ENCODE measurements around the gene PMP22. TPM values are rescaled to one million over a fixed set of nuclear protein-coding genes. Genes with fewer than 3 reads are reported as not detected.

The PMP22 gene
- total RNA-seq, 2 donors from 2014 or later, result not detected

DNA sequence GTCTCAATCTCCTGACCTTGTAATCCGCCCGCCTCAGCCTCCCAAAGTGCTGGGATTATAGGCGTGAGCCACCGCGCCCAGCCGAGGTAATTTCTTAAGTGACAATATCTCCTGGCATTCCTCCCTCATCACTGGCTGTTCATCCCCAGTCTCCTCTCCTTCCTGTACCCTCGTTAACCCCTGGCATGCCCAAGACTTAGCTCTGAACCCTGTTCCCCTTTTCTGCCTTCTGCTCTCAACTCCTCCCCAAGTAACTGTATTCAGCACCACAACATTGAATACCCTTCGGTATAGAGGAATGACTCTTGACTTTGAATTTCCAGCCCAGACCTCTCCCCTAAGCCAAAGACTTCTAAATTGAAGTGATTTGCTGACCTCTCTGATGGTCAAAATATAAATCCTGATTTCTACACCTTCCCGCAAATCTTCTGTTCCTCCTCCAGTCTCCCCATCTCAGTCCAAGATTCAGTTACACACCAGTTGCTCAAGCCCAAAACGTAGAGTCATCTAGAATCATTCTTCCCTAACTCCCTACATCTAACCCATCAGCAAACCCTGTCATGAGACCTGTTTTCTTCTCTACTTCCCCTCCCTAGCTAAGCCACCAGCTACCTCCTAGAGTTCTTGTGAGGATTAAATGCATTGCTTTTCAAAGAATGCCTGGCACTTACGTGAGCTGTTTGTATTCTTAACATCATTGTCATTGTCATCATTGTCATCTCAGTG, 14.8 kb downstream of the PMP22 start:
- no peak for ATAC-seq (replicated peaks)
- Mint-ChIP-seq H3K9me3 (no peaks in the 10 kb centered on the region), H3K27ac (no peak overlapping the region), H3K4me3 (no peak overlapping the region), H3K36me3 (ENCODE audit: low read depth) (no peaks in the 10 kb centered on the region), H3K4me1 (no peaks in the 10 kb centered on the region), H3K27me3 (peaks cover 18% of the 10 kb centered on the region)

DNA sequence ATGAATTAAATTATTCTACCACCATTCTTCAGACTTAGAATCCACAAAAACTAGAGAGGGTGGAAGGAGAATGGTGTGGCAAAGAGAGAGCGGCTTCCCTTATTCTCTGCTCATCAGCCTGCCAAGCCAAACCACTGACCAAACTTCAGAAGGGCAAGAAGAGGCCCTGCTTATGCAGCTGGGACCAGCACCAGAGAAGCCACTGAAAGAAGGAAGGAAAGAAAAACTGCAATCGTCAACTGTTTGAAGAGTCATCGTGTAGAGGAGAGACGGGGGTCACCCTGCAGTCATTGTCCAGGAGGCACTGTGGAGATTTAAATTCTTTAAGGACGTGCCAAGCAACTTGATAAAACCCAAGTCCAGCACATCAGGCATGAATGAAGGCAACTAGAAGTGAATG, 15.6 kb downstream of the PMP22 start:
- ATAC-seq (replicated peaks), result no peak
- Mint-ChIP-seq H3K27ac (no peak overlapping the region), H3K4me3 (no peak overlapping the region), H3K4me1 (no peaks in the 10 kb centered on the region), H3K9me3 (no peaks in the 10 kb centered on the region), H3K36me3 (ENCODE audit: low read depth) (no peaks in the 10 kb centered on the region), H3K27me3 (peaks cover 17% of the 10 kb centered on the region)

DNA sequence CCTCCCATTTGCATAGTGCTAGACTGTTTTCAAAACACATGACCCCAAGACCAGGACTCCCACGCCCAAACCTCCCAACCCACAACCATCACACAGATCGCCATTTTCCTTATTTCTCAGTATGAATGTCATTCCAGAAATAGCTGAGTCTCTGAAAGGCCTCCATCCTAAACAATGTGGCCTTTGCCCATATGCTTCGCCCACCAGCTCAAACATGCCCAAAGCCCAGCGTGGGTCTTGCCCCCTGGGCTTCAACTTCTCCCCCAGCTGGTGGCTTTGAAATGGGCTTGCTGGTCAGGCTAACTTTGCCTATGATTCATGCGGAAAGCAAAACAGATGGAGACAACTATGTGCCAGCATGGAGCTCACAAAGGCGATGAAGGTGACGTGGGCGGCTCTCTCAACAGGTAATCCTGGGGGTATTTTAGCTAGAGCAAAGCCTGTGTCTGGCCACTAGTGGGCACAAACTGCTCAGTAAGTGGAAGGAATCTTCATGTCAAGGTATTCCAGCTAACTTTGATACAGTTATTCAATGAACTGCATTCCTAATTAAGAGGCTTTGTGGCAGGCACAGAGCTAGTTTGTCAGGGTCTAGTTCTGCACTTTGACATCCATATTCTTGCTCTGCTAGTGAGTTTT, 17.1 kb downstream of the PMP22 start:
- peaks cover 7% of the 10 kb centered on the region for H3K27me3 Mint-ChIP-seq
- no peak for ATAC-seq (replicated peaks)
- H3K4me3 Mint-ChIP-seq, result no peak overlapping the region
- no peak overlapping the region for H3K27ac Mint-ChIP-seq
- no peaks in the 10 kb centered on the region for H3K36me3 Mint-ChIP-seq (ENCODE audit: low read depth)
- no peaks in the 10 kb centered on the region for H3K4me1 Mint-ChIP-seq
- no peaks in the 10 kb centered on the region for H3K9me3 Mint-ChIP-seq

DNA sequence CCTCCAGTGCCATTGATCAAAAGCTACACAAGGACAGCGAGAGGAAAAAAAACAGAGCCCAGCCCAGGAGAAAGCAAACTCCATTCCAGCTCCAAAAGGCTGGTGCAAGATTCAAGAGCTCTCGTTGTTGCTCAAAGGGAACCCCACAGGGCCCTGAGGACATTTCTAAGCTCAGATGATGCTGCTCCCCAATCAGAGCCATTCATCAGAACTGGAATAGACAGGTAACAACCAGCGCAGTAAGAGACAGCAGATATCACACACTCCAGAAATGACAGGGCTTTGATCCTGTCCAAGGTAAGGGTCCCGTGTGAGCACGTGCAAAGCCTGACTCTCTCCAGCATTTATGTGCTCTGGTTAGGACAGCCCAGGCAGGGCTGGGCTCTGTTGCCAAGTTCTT, 20.1 kb downstream of the PMP22 start:
- ATAC-seq (replicated peaks), result no peak
- H3K9me3 Mint-ChIP-seq, result no peaks in the 10 kb centered on the region
- H3K4me3 Mint-ChIP-seq, result no peak overlapping the region
- H3K27me3 Mint-ChIP-seq, result peaks cover 15% of the 10 kb centered on the region
- no peaks in the 10 kb centered on the region for H3K4me1 Mint-ChIP-seq
- H3K27ac Mint-ChIP-seq, result no peak overlapping the region
- H3K36me3 Mint-ChIP-seq (ENCODE audit: low read depth), result no peaks in the 10 kb centered on the region

DNA sequence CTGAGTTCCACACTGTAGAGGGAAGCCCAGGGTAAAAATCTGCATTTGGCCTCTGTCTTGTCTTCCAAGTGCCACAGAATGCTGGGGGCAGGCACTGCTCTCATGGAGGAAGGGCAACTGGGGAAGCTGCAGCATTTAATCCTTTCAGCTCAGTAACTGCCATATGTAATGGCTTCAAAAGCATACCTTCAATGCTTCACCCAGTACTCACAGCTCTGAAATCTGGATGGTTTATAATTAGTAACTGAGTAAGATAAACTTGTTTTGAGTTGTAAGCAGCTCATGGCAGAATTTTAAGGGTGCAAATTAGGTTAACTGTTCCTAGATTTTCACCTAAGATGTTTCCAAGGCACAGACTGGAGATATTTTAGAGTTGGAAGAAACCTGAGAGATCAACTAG, 24.5 kb downstream of the PMP22 start:
- no peak overlapping the region for H3K4me3 Mint-ChIP-seq
- no peak overlapping the region for H3K27ac Mint-ChIP-seq
- no peaks in the 10 kb centered on the region for H3K9me3 Mint-ChIP-seq
- H3K36me3 Mint-ChIP-seq (ENCODE audit: low read depth), result no peaks in the 10 kb centered on the region
- peaks cover 27% of the 10 kb centered on the region for H3K27me3 Mint-ChIP-seq
- H3K4me1 Mint-ChIP-seq, result no peaks in the 10 kb centered on the region
- no peak for ATAC-seq (replicated peaks)

DNA sequence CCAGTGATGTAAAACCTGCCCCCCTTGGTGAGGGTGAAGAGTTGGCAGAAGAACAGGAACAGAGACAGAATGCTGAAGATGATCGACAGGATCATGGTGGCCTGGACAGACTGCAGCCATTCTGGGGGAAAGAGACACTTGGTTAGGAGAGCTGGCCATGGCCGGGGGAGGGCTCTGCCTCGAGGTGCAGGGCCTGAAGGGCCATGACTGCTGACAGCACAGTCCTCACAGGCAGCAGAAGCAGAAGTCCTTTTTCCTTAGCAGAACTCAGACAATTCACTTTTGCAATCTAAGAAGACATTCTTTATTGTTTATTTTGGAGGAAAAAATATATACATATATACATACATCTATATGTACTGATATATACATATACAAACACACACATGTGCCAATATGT, 25.6 kb downstream of the PMP22 start:
- Mint-ChIP-seq H3K27ac (no peak overlapping the region), H3K4me3 (no peak overlapping the region), H3K9me3 (no peaks in the 10 kb centered on the region), H3K36me3 (ENCODE audit: low read depth) (no peaks in the 10 kb centered on the region), H3K4me1 (no peaks in the 10 kb centered on the region), H3K27me3 (peaks cover 27% of the 10 kb centered on the region)
- ATAC-seq (replicated peaks), result no peak

DNA sequence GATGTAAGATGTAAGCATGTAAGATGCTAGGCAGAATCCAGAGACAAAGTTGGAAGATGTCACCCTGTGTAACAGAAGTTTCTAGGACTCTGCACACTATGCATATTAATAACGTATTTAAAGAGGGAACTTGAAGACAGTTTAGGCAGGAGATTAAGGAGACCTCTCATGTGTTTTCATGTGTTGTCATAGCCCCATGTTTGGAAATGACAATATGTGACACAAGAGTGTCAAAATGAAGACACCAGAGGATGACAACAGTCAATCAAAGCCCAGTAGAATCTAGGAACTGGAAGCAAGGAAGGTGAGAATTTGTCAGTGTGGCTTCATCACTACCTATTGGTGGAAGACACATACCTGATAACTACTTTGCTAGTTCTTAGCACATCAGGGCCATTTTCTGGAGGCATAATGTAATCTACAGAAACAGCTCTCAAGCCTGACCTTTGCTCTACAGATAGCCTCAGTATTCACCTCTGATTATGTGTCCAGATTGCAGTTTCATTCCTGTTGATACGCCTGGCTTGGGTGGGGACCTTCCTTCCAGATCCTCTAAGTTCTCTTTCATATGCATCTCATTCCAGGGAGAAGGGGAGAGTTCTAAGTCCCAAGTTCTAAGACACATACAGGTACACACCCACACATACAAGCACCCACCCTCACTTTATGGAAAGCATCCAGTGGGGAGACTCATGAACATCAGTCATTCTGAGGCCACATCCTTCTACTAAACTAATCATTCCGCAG, 26.3 kb downstream of the PMP22 start:
- Mint-ChIP-seq H3K4me1 (no peaks in the 10 kb centered on the region), H3K4me3 (no peak overlapping the region), H3K27me3 (peaks cover 27% of the 10 kb centered on the region), H3K9me3 (no peaks in the 10 kb centered on the region), H3K27ac (no peak overlapping the region), H3K36me3 (ENCODE audit: low read depth) (no peaks in the 10 kb centered on the region)
- no peak for ATAC-seq (replicated peaks)

DNA sequence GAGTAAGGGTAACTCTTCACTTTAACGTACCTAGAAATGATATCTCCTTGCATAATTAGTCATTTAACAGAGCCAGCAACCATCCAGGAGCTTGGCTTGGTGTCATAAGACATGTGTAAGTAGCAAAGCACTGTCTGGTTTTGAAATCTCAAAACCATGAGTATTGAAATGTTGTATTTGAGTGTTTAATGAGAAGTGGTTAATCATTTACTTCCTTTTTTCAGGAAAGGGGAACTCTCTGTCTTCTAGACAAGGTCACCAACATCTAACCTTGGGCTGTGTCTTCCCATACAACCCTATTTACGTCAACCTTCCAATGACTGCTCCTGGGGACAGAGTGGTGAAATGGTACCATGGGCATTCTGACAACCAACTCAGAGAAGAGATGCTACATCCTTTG, 27.1 kb downstream of the PMP22 start:
- Mint-ChIP-seq H3K4me3 (no peak overlapping the region), H3K27ac (no peak overlapping the region), H3K9me3 (no peaks in the 10 kb centered on the region)

DNA sequence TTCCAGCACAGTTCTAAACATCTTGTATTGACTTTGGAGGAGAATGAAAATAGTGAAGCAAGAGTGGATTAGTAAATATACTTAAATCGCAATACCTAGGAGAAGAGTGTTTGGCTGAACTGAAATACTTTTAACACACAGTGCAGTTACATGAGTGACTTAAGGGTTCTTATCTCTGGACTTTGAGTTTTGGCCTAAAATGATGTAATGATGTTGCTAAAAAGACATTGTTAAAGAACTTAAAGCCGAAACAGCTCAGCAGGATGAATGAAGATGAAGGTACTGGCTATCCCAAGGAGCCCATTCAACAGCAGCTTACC, 28.1 kb downstream of the PMP22 start:
- H3K36me3 Mint-ChIP-seq (ENCODE audit: low read depth), result no peaks in the 10 kb centered on the region
- peaks cover 21% of the 10 kb centered on the region for H3K27me3 Mint-ChIP-seq
- no peak overlapping the region for H3K4me3 Mint-ChIP-seq
- ATAC-seq (replicated peaks), result no peak
- H3K9me3 Mint-ChIP-seq, result no peaks in the 10 kb centered on the region
- no peak overlapping the region for H3K27ac Mint-ChIP-seq
- no peaks in the 10 kb centered on the region for H3K4me1 Mint-ChIP-seq

More for the DNA sequence above, 27.1 kb downstream of the PMP22 start:
- Mint-ChIP-seq H3K36me3 (ENCODE audit: low read depth) (no peaks in the 10 kb centered on the region), H3K27me3 (peaks cover 27% of the 10 kb centered on the region), H3K4me1 (no peaks in the 10 kb centered on the region)
- no peak for ATAC-seq (replicated peaks)

DNA sequence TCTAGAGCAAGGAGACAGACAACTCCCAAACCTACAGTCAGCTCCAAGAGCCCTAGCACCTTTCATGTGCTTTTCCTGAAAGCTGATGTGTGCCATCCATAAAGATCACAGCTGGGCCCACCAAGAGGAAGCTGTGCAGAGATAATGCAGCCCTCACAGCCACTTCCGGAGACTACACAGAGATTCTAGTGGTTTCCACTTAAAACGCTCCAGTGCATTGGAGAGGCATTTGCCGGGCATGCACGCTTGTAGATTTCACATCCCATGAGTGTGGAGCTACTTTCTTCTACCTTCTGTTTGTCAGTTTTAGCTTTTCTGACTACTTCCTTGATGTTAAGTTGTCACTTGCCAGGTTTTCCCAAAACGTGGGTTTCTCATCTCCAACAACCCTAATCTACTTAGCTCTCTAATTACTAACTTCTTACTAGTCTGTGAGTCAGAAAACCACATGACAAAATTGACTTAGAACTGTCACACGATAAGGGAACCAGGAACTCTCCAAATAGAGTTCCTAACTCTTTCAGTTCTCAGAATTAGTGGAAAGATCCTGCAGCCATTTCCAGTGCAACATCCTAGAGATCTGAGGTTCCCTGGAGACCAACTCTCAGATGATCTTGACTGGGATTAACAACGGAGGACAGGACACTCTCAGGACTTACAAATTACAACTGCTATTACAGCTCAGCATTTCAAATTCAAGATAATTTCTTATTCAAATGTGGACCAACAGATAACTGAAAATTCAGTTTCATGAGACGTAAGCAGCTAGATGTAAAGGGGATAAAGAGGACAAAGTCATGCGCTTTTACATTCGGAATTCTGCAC, 28.6 kb downstream of the PMP22 start:
- no peak overlapping the region for H3K4me3 Mint-ChIP-seq
- H3K36me3 Mint-ChIP-seq (ENCODE audit: low read depth), result no peaks in the 10 kb centered on the region
- ATAC-seq (replicated peaks), result peak; percentile 18
- H3K4me1 Mint-ChIP-seq, result no peaks in the 10 kb centered on the region
- H3K9me3 Mint-ChIP-seq, result no peaks in the 10 kb centered on the region
- H3K27me3 Mint-ChIP-seq, result peaks cover 19% of the 10 kb centered on the region
- no peak overlapping the region for H3K27ac Mint-ChIP-seq

DNA sequence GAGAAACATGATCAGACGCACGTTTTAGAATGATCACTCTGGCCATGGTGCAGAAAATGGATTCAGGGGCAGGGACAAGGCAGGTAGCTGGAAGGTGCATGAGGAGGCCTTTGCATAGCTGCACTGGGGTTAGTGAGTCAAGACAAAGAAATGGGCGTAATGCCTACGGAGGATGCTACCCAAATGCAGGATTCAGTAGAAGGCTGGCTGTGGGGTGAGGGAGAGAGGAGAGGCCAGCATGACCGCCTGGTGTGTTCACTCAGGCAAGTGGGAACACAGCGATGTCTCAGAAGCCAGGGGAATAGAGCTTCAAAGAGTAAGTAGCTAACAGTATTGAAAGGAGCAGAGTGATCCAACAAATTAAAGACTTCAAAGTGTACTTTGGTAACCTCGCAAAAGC, 31.2 kb downstream of the PMP22 start:
- Mint-ChIP-seq H3K9me3 (no peaks in the 10 kb centered on the region), H3K4me3 (no peak overlapping the region), H3K36me3 (ENCODE audit: low read depth) (no peaks in the 10 kb centered on the region), H3K27me3 (peaks cover 11% of the 10 kb centered on the region), H3K27ac (no peak overlapping the region), H3K4me1 (no peaks in the 10 kb centered on the region)
- no peak for ATAC-seq (replicated peaks)

DNA sequence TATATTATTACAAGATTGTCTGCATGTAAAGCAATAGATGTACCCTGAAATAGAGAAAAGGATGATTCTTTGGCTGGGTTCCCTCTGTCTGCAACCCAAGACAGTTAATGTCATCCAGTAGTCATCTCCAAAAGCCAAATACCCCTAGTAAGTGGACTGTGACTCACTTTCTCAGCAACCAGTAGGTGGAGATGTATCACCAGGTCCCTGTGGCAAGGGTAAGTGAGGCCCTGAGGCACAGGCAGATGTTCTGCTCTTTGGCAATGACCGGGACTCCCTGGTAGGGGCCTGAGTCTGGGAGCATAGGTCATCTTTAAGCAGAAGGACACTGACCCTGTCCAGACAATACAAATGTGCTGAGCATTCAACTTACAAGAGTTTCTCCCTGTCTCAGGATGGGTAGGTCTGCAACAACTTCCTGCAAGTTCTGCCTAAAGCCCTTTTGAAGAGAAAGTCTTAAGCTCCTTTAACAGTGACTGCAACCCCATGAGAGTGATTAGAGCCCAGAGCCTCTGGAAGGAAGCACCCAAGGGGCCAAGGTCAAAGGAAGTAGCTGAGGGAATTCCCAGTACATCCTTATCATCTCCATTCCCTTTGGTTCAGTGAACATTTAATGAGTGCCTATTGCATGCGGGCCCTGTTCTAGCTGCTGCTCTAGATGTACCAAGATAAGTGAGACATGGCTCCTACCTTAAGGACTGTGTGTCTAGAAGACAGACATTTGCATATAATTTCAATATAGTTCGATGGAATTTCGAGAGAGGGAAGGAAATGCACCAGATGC, 31.9 kb downstream of the PMP22 start:
- no peaks in the 10 kb centered on the region for H3K9me3 Mint-ChIP-seq
- H3K4me3 Mint-ChIP-seq, result no peak overlapping the region
- ATAC-seq (replicated peaks), result peak; percentile 80
- peaks cover 5% of the 10 kb centered on the region for H3K27me3 Mint-ChIP-seq
- H3K27ac Mint-ChIP-seq, result no peak overlapping the region
- no peaks in the 10 kb centered on the region for H3K4me1 Mint-ChIP-seq
- no peaks in the 10 kb centered on the region for H3K36me3 Mint-ChIP-seq (ENCODE audit: low read depth)

DNA sequence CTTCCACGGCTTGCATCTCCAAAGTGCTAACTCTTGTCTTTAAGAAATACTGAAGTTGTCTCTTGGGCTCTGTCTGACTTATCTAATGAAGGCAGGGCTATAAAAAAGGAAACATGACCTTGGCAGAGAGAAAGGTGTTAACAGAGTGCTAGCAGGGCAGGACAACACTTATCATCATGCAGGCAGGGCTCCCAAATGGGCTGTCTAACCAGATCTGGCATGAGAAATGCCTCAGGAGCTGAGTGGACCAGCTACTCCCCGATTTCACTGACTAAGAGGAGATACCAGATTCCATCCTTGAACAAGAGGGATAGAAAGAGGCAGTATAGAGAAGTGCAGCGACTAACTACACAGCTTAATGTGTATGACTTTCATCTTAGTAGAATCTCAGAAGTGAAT, 32.6 kb downstream of the PMP22 start:
- H3K27me3 Mint-ChIP-seq, result peaks cover 5% of the 10 kb centered on the region
- H3K9me3 Mint-ChIP-seq, result no peaks in the 10 kb centered on the region
- H3K27ac Mint-ChIP-seq, result no peak overlapping the region
- no peaks in the 10 kb centered on the region for H3K36me3 Mint-ChIP-seq (ENCODE audit: low read depth)
- no peaks in the 10 kb centered on the region for H3K4me1 Mint-ChIP-seq
- no peak for ATAC-seq (replicated peaks)
- H3K4me3 Mint-ChIP-seq, result no peak overlapping the region
